DMS53 (cell line): Measurements from ENCODE around the gene OR4C6.

Experiments used
- DNase-seq: peaks from one replicate; lab custom pipeline; 2025; lab: John Stamatoyannopoulos, UW

Gene OR4C6

GRCh38 chr11:55661901-55662300, at the start of gene OR4C6:
TSS of gene OR4C6 (plus strand) at chr11:55662201. CDS start at chr11:55665167, 2,966 bp downstream.
- no peak for DNase-seq

- DNase-seq, result no peak
These were observed 37.5 kb upstream of the OR4C6 start for GRCh38 chr11:55624531-55624930.

DNA sequence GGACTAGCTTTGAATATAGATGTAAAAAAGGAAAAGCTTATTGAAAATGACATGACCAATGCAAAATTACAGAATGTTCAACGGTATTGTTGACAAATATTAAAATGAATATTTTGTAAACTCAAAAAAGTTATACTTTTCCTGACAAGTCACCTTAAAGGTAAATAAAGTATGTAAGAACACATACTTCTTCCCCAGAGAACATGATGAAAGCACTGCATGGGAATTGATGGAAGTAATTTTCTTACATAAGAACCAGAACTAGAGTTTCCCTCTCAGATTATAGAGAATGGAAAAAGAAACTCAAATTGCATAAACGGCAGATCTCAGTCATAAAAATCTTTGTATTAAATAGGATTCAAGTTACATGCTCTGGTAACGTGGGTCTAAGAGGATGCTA, 27.2 kb upstream of the OR4C6 start, which contains the start of gene OR4P4:
OR4P4 (plus strand) TSS at position 301 of the 400 bp plus-strand sequence.
- no peak for DNase-seq

GRCh38 chr11:55648027-55648426, 14.0 kb upstream of the OR4C6 start, which contains the start of gene OR4S2:
TSS of gene OR4S2 (plus strand) at chr11:55648327. CDS start at chr11:55650904, 2,577 bp downstream.
- DNase-seq, result no peak

GRCh38 chr11:55652560-55652959, 9.4 kb upstream of the OR4C6 start:
- no peak for DNase-seq

- DNase-seq, result no peak
These were observed 6.9 kb upstream of the OR4C6 start for GRCh38 chr11:55655096-55655495.

GRCh38 chr11:55658031-55658573, 3.9 kb upstream of the OR4C6 start:
- no peak for DNase-seq

GRCh38 chr11:55658608-55659007, 3.4 kb upstream of the OR4C6 start:
- DNase-seq, result no peak

DNA sequence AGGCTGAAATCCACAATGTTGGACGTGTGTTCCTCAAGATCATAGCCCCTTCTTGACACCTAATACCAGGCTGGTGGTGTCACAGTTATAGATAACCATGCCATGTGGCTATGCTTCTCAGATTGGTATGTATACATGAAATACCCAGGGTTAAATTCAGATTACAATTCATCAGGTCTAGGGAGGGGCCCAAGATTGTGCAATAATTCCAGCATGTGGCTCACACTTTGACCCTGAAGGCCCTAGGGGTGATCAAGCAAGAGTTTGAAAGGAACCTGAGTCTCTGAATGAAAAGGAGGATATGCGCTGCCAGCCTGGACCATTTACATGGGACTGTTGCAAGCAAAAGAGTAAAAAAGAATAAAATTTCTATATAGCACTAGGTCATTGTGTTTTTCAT, 7.4 kb downstream of the OR4C6 start:
- no peak for DNase-seq

GRCh38 chr11:55673860-55674259, 11.9 kb downstream of the OR4C6 start:
- no peak for DNase-seq

DNA sequence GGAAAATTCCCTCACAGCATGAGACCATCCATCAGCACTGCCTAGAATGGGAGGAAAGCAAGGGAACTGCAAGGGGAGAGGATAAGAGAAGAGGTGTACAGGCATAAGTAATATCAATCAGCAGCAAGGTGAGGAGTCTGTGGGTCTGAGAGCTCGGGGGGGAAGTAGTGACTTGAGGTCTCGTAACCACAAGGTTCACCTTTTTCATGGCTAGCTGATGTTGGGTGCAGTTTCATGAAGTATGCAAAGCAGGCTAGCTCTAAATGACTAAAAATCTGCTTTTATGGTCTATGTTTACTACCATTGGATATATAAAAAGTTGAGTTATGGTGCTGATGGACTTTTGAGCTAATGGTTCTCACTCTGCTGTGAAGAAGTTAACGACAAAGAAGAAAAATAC, 35.8 kb downstream of the OR4C6 start:
- no peak for DNase-seq

- DNase-seq, result no peak
These were observed 39.4 kb downstream of the OR4C6 start for GRCh38 chr11:55701429-55701828.

- peak; percentile 54 for DNase-seq
These were observed 45.0 kb downstream of the OR4C6 start for GRCh38 chr11:55707029-55707428.

DNA sequence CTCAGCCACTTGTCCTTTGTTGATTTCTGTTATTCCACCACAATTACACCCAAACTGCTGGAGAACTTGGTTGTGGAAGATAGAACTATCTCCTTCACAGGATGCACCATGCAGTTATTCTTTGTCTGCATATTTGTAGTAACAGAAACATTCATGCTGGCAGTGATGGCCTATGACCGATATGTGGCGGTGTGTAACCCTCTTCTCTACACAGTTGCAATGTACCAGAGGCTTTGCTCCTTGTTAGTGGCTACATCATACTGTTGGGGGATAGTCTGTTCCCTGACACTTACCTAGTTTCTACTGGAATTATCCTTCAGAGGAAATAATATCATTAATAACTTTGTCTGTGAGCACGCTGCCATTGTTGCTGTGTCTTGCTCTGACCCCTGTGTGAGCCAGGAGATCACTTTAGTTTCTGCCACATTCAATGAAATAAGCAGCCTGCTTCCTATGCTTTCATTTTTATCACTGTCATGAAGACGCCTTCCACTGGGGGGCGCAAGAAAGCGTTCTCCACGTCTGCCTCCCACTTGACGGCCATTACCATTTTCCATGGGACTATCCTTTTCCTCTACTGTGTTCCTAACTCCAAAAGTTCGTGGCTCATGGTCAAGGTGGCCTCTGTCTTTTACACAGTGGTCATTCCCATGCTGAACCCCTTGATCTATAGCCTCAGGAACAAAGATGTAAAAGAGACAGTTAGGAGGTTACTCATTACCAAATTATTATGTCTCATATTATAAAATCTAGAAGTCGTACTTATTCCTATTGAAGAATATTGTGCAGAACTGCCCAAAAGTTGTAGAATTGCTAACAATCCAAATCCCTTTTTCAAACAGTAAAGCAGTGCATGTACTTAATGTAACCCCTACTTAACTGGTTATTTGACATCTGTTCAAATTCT, 53.2 kb downstream of the OR4C6 start:
- peak; percentile 29 for DNase-seq
